Measurements from ENCODE around the gene RNF223.

- TF ChIP-seq CTCF (optimal IDR thresholded peaks at IDR 0.05 in 1 of 3, IDR thresholded peaks at IDR 0.05 in 1 of 3, conservative IDR thresholded peaks at IDR 0.05 in 1 of 3; ENCODE audit: extremely low read depth in 1 of 3, insufficient read depth in 2 of 3, low read length in 3 of 3) = no peak
- TF ChIP-seq EZH2 (IDR thresholded peaks at IDR 0.05; ENCODE audit: low read length) = no peak
These were observed 27.3 kb downstream of the RNF223 start for GRCh38 chr1:1046767-1047166.
